KMS-11 (cell line): ENCODE measurements around the gene TTC21A.

Source experiments
- H2AFZ ChIP-seq: fragments of 200-600 bp; sonication (generic); 2 replicates; pipeline ENCODE4 v1.6.1; 2016; ENCODE audit warnings: antibody characterized with exemption, mixed run types, low read depth
- H3K27ac ChIP-seq: fragments of 200-600 bp; sonication (generic); 2 replicates; pipeline ENCODE4 v1.6.1; 2016; ENCODE audit warnings: mild to moderate bottlenecking, mixed run types
- H3K27me3 ChIP-seq: fragments of 200-600 bp; sonication (generic); 2 replicates; pipeline ENCODE4 v1.6.1; 2017; ENCODE audit warnings: mild to moderate bottlenecking, low read depth, mixed run types, moderate library complexity; ENCODE audit not compliant: insufficient read depth
- H3K36me3 ChIP-seq: fragments of 200-600 bp; sonication (generic); 2 replicates; pipeline ENCODE4 v1.6.1; 2017; ENCODE audit warnings: mild to moderate bottlenecking, mixed run types; ENCODE audit not compliant: insufficient read depth
- H3K4me1 ChIP-seq: fragments of 200-600 bp; sonication (generic); 2 replicates; pipeline ENCODE4 v1.6.1; 2016; ENCODE audit warnings: mild to moderate bottlenecking, low read depth, mixed run types; ENCODE audit not compliant: poor library complexity, severe bottlenecking
- H3K4me2 ChIP-seq: fragments of 200-600 bp; sonication (generic); 2 replicates; pipeline ENCODE4 v1.7.0; 2016; ENCODE audit warnings: mild to moderate bottlenecking, mixed run types
- H3K4me3 ChIP-seq: fragments of 200-600 bp; sonication (generic); IDR thresholded peaks from 2 replicates; pipeline ENCODE4 v1.6.1; 2017; ENCODE audit warnings: low read depth, low read length, mixed read lengths; ENCODE audit not compliant: insufficient read depth
- H3K79me2 ChIP-seq: fragments of 200-600 bp; sonication (generic); 2 replicates; pipeline ENCODE4 v1.6.1; 2016; ENCODE audit warnings: low read depth, mixed run types; ENCODE audit not compliant: insufficient read depth
- H3K9ac ChIP-seq: fragments of 200-600 bp; sonication (generic); 2 replicates; pipeline ENCODE4 v1.6.1; 2016; ENCODE audit warnings: mild to moderate bottlenecking, mixed run types
- H4K20me1 ChIP-seq: fragments of 200-600 bp; sonication (generic); 2 replicates; pipeline ENCODE4 v1.6.1; 2016; ENCODE audit warnings: mild to moderate bottlenecking, mixed run types; ENCODE audit not compliant: insufficient read depth
- TF ChIP-seq, protein P1 (sequence below): fragments of 200-600 bp; sonication (generic); conservative IDR thresholded peaks from 2 replicates; pipeline ENCODE4 v1.6.1; 2017; ENCODE audit warnings: low read depth, mild to moderate bottlenecking, antibody characterized with exemption, low read length, moderate library complexity, mixed read lengths

The TTC21A gene

DNA sequence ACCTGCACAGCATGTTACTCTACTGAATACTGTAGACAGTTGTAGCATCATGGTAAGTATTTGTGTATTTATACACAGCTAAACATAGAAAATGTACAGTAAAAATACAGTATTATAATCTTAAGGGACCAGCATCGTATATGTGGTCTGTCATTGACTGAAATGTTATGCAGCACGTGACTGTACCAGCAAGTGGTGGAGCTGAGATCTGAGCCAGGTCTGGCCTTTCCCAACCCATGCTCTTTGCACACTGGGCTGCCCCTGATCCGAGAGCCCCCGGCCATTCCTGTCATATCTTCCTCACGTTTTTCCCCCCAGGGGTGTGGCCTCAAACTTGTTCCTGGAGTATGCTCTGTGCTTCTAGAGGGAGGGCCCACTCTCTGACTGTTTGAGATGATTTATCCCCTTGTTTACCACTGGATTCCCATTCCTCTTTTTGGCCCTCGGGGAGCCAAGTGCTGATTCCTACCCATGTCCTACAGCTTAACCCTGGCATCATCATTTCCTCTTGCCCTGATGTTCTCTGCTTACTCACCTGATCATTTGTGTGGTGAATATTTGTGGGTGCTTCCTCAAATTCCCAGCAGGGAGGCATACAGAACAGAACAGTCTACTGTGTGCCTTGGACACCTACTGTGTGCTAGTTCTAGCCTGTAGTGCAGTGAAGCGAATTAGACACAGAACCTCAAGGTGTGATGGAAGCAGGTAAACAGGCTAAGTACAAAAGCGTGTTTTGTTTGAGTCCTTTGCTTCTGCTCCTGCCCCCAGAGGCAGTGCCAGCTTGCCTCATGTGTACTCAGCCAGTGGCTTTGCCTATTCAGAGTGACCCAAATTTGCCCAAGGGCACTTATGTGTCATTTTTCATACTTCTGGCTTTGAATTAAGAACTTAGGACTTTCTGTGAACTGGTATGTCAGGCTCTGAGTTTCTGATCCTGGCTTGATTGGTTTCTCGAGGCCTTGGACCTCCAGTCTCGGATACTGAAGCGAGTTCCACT is 24.9 kb downstream of the TTC21A start:
- H3K4me1 ChIP-seq, result no peaks in the 10 kb centered on the region
- no peak overlapping the region for H3K9ac ChIP-seq
- H4K20me1 ChIP-seq, result no peaks in the 10 kb centered on the region
- H3K27me3 ChIP-seq, result no peaks in the 10 kb centered on the region
- H3K27ac ChIP-seq, result no peak overlapping the region
- H3K4me3 ChIP-seq, result no peak overlapping the region
- H3K4me2 ChIP-seq, result no peak overlapping the region
- H3K36me3 ChIP-seq, result no peaks in the 10 kb centered on the region
- H2AFZ ChIP-seq, result no peak overlapping the region
- TF ChIP-seq, protein P1, sequence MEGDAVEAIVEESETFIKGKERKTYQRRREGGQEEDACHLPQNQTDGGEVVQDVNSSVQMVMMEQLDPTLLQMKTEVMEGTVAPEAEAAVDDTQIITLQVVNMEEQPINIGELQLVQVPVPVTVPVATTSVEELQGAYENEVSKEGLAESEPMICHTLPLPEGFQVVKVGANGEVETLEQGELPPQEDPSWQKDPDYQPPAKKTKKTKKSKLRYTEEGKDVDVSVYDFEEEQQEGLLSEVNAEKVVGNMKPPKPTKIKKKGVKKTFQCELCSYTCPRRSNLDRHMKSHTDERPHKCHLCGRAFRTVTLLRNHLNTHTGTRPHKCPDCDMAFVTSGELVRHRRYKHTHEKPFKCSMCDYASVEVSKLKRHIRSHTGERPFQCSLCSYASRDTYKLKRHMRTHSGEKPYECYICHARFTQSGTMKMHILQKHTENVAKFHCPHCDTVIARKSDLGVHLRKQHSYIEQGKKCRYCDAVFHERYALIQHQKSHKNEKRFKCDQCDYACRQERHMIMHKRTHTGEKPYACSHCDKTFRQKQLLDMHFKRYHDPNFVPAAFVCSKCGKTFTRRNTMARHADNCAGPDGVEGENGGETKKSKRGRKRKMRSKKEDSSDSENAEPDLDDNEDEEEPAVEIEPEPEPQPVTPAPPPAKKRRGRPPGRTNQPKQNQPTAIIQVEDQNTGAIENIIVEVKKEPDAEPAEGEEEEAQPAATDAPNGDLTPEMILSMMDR, result no peak
- H3K79me2 ChIP-seq, result no peaks in the 10 kb centered on the region

DNA sequence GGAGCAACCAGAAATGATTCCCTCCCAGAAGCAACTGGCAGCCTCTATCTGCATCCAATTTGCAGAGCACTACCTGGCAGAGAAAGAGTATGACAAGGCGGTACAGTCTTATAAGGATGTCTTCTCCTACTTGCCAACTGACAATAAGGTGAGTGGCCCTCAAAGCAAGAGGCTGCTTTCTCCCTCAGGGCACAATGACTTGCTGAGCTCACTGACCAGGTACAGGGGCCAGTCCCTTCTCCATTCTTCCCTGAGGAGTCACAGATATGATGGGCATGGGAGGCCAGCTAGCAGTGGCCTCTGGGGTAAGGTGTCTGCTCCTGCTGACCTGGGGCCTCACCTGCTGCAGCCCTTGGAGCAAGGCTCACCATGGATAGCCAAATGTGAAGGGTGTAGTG is 25.6 kb downstream of the TTC21A start:
- no peak overlapping the region for H2AFZ ChIP-seq
- TF ChIP-seq, protein P1, result no peak
- H3K36me3 ChIP-seq, result no peaks in the 10 kb centered on the region

GRCh38 chr3:39133822-39134221 is 26.3 kb downstream of the TTC21A start:
- no peaks in the 10 kb centered on the region for H3K36me3 ChIP-seq
- TF ChIP-seq, protein P1, result no peak
- H2AFZ ChIP-seq, result no peak overlapping the region
- no peak overlapping the region for H3K9ac ChIP-seq
- H4K20me1 ChIP-seq, result no peaks in the 10 kb centered on the region
- H3K79me2 ChIP-seq, result no peaks in the 10 kb centered on the region
- no peak overlapping the region for H3K4me3 ChIP-seq
- no peak overlapping the region for H3K27ac ChIP-seq
- H3K4me2 ChIP-seq, result no peak overlapping the region
- H3K4me1 ChIP-seq, result no peaks in the 10 kb centered on the region
- no peaks in the 10 kb centered on the region for H3K27me3 ChIP-seq

More for the DNA sequence above, 25.6 kb downstream of the TTC21A start:
- Histone ChIP-seq H3K9ac (no peak overlapping the region), H4K20me1 (no peaks in the 10 kb centered on the region), H3K4me1 (no peaks in the 10 kb centered on the region), H3K79me2 (no peaks in the 10 kb centered on the region), H3K4me3 (no peak overlapping the region), H3K27ac (no peak overlapping the region), H3K27me3 (no peaks in the 10 kb centered on the region), H3K4me2 (no peak overlapping the region)

GRCh38 chr3:39134305-39134704 is 26.8 kb downstream of the TTC21A start:
- TF ChIP-seq, protein P1, result no peak
- Histone ChIP-seq H4K20me1 (no peaks in the 10 kb centered on the region), H3K79me2 (no peaks in the 10 kb centered on the region), H3K27me3 (no peaks in the 10 kb centered on the region), H3K4me3 (no peak overlapping the region), H3K4me2 (no peak overlapping the region), H3K36me3 (no peaks in the 10 kb centered on the region), H2AFZ (no peak overlapping the region), H3K4me1 (no peaks in the 10 kb centered on the region), H3K27ac (no peak overlapping the region), H3K9ac (no peak overlapping the region)
